Measurements from ENCODE around the gene YTHDF2. TPM values are rescaled to one million over a fixed set of nuclear protein-coding genes. Genes with fewer than 3 reads are reported as not detected.

Gene YTHDF2
- total and polyA plus RNA-seq, 9 of the 15 experiments (the other 6 are each of a cell fraction or from before 2014, with no cell fraction given) = 41.0 to 111 (median 83.3) TPM

DNA sequence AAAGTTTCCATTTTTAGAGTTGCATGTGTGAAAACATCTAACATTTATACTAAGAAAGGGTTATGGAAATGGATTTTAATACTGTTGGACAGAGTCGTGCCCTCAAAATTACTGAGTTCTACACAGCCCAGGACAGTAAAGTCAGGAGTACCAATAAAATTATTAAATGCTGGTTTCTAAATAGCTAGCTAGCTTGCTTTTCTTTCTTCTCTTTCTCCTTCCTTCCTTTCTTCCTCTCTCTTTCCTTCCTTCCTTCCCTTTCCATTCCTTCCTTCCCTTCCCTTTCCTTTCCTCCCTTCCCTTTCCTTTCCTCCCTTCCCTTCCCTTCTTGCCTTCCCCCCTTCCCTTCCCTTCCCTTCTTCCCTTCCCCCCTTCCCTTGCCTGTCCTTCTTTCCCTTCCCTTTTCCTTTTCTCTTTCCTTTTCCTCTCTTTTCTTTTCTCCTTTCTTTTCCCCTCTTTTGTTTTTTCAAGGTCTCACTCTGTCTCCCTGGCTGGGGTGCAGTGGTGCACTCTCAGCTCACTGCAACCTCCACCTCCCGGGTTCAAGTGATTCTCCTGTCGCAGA is 33.9 kb downstream of the YTHDF2 start:
- FAIRE-seq (no peak), ATAC-seq (no peak), DNase-seq (ENCODE audit: extremely low read depth in 1 of 4, low spot score in 3 of 4) (no peak)
- intact Hi-C loops (cut with micrococcal nuclease) = no loop called here
- Histone ChIP-seq H3K27ac (ENCODE audit: extremely low read depth, low read depth, low read length) (no peak overlapping the region), H2AFZ (ENCODE audit: low read depth, low read length) (no peak overlapping the region), H3K4me3 (no peak overlapping the region), H3K27me3 (ENCODE audit: control insufficient read depth in 2 of 2, insufficient read depth in 2 of 2, low read length in 2 of 2) (no peaks in the 10 kb centered on the region), H4K20me1 (replicated peaks; ENCODE audit: control insufficient read depth, insufficient read depth, low read length) (no peaks in the 10 kb centered on the region; the same call in 1 of the 2 replicates), H3K79me2 (ENCODE audit: control insufficient read depth, insufficient read depth, low read length) (peaks cover 34% of the 10 kb centered on the region), H3K9me3 (replicated peaks; ENCODE audit: control insufficient read depth, insufficient read depth, low read depth, low read length) (no peaks in the 10 kb centered on the region), H3K9me1 (ENCODE audit: control insufficient read depth, insufficient read depth, low read length) (no peaks in the 10 kb centered on the region), H3K4me1 (replicated peaks in 1 of 2; ENCODE audit: control insufficient read depth in 2 of 2, insufficient read depth in 2 of 2, low read length in 2 of 2) (peaks cover 0 to 5% of the 10 kb centered on the region in 2 experiments; a peak in 2 of 5 replicates), H3K9ac (ENCODE audit: insufficient read depth in 1 of 2, low read depth in 2 of 2, low read length in 2 of 2) (no peak overlapping the region), H3K4me2 (ENCODE audit: insufficient read depth, low read length) (no peak overlapping the region), H3K36me3 (ENCODE audit: control insufficient read depth, insufficient read depth, low read length) (peaks cover 79% of the 10 kb centered on the region)
- ChIA-PET CTCF (ENCODE audit: low intra/inter-chr PET ratio) (no interaction called here), POLR2A (interaction anchor here (0.6 to 1.3 kb wide), 6 partner anchors 9 to 1465 kb away, joined by 3 to 4 read pairs (median 4); partner anchors contain the start of gene RNU11)
- 90% methylated on average over 3 of the region's 3 CpGs for WGBS (ENCODE audit: insufficient coverage, low coverage, missing lambda C conversion rate)
- in situ Hi-C loops (cut with MboI) = no loop called here
- no TSS peak for BruUV-seq (replicated peaks)
- TF ChIP-seq, protein P1, sequence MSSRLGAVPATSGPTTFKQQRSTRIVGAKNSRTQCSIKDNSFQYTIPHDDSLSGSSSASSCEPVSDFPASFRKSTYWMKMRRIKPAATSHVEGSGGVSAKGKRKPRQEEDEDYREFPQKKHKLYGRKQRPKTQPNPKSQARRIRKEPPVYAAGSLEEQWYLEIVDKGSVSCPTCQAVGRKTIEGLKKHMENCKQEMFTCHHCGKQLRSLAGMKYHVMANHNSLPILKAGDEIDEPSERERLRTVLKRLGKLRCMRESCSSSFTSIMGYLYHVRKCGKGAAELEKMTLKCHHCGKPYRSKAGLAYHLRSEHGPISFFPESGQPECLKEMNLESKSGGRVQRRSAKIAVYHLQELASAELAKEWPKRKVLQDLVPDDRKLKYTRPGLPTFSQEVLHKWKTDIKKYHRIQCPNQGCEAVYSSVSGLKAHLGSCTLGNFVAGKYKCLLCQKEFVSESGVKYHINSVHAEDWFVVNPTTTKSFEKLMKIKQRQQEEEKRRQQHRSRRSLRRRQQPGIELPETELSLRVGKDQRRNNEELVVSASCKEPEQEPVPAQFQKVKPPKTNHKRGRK (tag; IDR thresholded peaks at IDR 0.05) = peak; percentile 70
- TF ChIP-seq ZNF778 (CRISPR knock-in tag; IDR thresholded peaks at IDR 0.05) = no peak
- TF ChIP-seq ZBTB1 (CRISPR knock-in tag; IDR thresholded peaks at IDR 0.05; ENCODE audit: borderline replicate concordance, low read depth) = no peak
- TF ChIP-seq ELF4 (CRISPR knock-in tag; IDR thresholded peaks at IDR 0.05) = peak; percentile 25; the same call in 1 of the 2 replicates
- peak; percentile 66 for TF ChIP-seq POLR2B (IDR thresholded peaks at IDR 0.05; ENCODE audit: low read depth, partially characterized antibody)
- TF ChIP-seq THRAP3 (IDR thresholded peaks at IDR 0.05; ENCODE audit: borderline replicate concordance) = peak; percentile 58; the same call in 1 of the 2 replicates
- TF ChIP-seq ARHGAP35 (IDR thresholded peaks at IDR 0.05; ENCODE audit: partially characterized antibody) = peak; percentile 40
- peak; percentile 77 for TF ChIP-seq SUPT5H (IDR thresholded peaks at IDR 0.05)
- peak; percentile 65 for TF ChIP-seq POLR2A (conservative IDR thresholded peaks at IDR 0.05)
- TF ChIP-seq, protein P2, sequence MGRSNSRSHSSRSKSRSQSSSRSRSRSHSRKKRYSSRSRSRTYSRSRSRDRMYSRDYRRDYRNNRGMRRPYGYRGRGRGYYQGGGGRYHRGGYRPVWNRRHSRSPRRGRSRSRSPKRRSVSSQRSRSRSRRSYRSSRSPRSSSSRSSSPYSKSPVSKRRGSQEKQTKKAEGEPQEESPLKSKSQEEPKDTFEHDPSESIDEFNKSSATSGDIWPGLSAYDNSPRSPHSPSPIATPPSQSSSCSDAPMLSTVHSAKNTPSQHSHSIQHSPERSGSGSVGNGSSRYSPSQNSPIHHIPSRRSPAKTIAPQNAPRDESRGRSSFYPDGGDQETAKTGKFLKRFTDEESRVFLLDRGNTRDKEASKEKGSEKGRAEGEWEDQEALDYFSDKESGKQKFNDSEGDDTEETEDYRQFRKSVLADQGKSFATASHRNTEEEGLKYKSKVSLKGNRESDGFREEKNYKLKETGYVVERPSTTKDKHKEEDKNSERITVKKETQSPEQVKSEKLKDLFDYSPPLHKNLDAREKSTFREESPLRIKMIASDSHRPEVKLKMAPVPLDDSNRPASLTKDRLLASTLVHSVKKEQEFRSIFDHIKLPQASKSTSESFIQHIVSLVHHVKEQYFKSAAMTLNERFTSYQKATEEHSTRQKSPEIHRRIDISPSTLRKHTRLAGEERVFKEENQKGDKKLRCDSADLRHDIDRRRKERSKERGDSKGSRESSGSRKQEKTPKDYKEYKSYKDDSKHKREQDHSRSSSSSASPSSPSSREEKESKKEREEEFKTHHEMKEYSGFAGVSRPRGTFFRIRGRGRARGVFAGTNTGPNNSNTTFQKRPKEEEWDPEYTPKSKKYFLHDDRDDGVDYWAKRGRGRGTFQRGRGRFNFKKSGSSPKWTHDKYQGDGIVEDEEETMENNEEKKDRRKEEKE (IDR thresholded peaks at IDR 0.05; ENCODE audit: borderline replicate concordance in 1 of 2, control insufficient read depth in 1 of 2, low read depth in 2 of 2, low read length in 1 of 2) = 0 out of 4 replicates have a peak, but pooled peaks of 1 of the 2 experiments have one; percentile 45
- TF ChIP-seq ZBTB8A (IDR thresholded peaks at IDR 0.05; ENCODE audit: partially characterized antibody) = no peak
- TF ChIP-seq, protein P3, sequence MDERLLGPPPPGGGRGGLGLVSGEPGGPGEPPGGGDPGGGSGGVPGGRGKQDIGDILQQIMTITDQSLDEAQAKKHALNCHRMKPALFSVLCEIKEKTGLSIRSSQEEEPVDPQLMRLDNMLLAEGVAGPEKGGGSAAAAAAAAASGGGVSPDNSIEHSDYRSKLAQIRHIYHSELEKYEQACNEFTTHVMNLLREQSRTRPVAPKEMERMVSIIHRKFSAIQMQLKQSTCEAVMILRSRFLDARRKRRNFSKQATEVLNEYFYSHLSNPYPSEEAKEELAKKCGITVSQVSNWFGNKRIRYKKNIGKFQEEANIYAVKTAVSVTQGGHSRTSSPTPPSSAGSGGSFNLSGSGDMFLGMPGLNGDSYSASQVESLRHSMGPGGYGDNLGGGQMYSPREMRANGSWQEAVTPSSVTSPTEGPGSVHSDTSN (CRISPR knock-in tag; IDR thresholded peaks at IDR 0.05; ENCODE audit: low read depth) = no peak
- TF ChIP-seq, protein P3 (tag; conservative IDR thresholded peaks at IDR 0.05; ENCODE audit: low read depth) = no peak
- peak; percentile 63 for TF ChIP-seq PCBP2 (IDR thresholded peaks at IDR 0.05; ENCODE audit: low read depth, low read length, poor library complexity, severe bottlenecking)
- TF ChIP-seq CHD4 (IDR thresholded peaks at IDR 0.05; ENCODE audit: insufficient read depth, insufficient replicate concordance, low read depth, low read length, poor library complexity, severe bottlenecking) = no peak
